Muscle of leg (tissue), 11 donors: ENCODE measurements around the gene NPAS2. TPM values are rescaled to one million over a fixed set of nuclear protein-coding genes. Genes with fewer than 3 reads are reported as not detected.
A peak's percentile ranks its signal among the peaks of the same experiment; 100 is the strongest.

Experiments used
- DNase-seq: peaks from one replicate; pipeline ENCODE4 v3.0.0; 2013
- H3K27ac ChIP-seq: one replicate; pipeline ENCODE4 v1.5.1; 2013; ENCODE audit warnings: mild to moderate bottlenecking, low read length, control low read depth
- H3K27me3 ChIP-seq: one replicate; pipeline ENCODE4 v1.6.1; 2013; ENCODE audit warnings: low read length; ENCODE audit not compliant: control insufficient read depth, insufficient read depth
- H3K36me3 ChIP-seq: one replicate; pipeline ENCODE4 v1.6.1; 2013; ENCODE audit warnings: low read length; ENCODE audit not compliant: control insufficient read depth, insufficient read depth
- H3K4me1 ChIP-seq: one replicate; pipeline ENCODE4 v1.6.1; 2013; ENCODE audit warnings: low read length; ENCODE audit not compliant: control insufficient read depth, insufficient read depth
- H3K4me3 ChIP-seq: one replicate; pipeline ENCODE4 v1.5.1; 2013; ENCODE audit warnings: low read length, control low read depth
- H3K9me3 ChIP-seq: replicated peaks from 2 replicates; pipeline ENCODE4 v1.6.1; 2013; ENCODE audit warnings: low read depth, low read length; ENCODE audit not compliant: control insufficient read depth
- WGBS: methylation state at CpG from one replicate; pipeline ENCODE4 v1.1.5; 2013; ENCODE audit warnings: missing lambda C conversion rate; ENCODE audit not compliant: insufficient coverage; 5-methylcytosine and 5-hydroxymethylcytosine counted together
- polyA plus RNA-seq, 8 donors: library from polyadenylated mRNA; unstranded; fragments of 120-200 nt; gene quantifications; one replicate each; pipeline versions ENCODE4 v1.2.1 to v1.2.3, GENCODE V29; 2013; ENCODE audit warnings: inconsistent platforms in 1 of 8, low replicate concordance in 1 of 8; ENCODE audit not compliant: insufficient read length in 8 of 8, insufficient read depth in 1 of 8
- total RNA-seq: library from RNA; stranded (reverse); fragments of 120-200 nt; gene quantifications from one replicate; pipeline ENCODE4 v1.2.4, GENCODE V29; 2013

NPAS2 gene
- total and polyA plus RNA-seq, 9 donors, result 2.9 to 18.5 (median 8.9) TPM

GRCh38 chr2:100820273-100820522, 259 bp downstream of the NPAS2 start:
- no peak for DNase-seq
- WGBS, result under 1% methylated on average over 43 of the region's 43 CpGs
- Histone ChIP-seq H3K4me1 (peaks cover 23% of the 10 kb centered on the region), H3K27ac (no peak overlapping the region), H3K27me3 (peaks cover 25% of the 10 kb centered on the region), H3K9me3 (no peaks in the 10 kb centered on the region), H3K4me3 (peak overlapping the region; percentile 51), H3K36me3 (no peaks in the 10 kb centered on the region)

- H3K27ac ChIP-seq, result no peak overlapping the region
- no peak for DNase-seq
- H3K27me3 ChIP-seq, result peaks cover 25% of the 10 kb centered on the region
- WGBS, result 1% methylated on average over 48 of the region's 60 CpGs
- H3K9me3 ChIP-seq, result no peaks in the 10 kb centered on the region
- H3K36me3 ChIP-seq, result no peaks in the 10 kb centered on the region
- H3K4me1 ChIP-seq, result peaks cover 23% of the 10 kb centered on the region
- H3K4me3 ChIP-seq, result peak overlapping the region; percentile 51
These were observed 750 bp downstream of the NPAS2 start for GRCh38 chr2:100820523-100821254.

- peak; percentile 30 for DNase-seq
- peaks cover 23% of the 10 kb centered on the region for H3K4me1 ChIP-seq
- H3K27ac ChIP-seq, result no peak overlapping the region
- 70% methylated on average over 2 of the region's 14 CpGs for WGBS
- H3K36me3 ChIP-seq, result no peaks in the 10 kb centered on the region
- H3K4me3 ChIP-seq, result peak overlapping the region; percentile 51
- H3K27me3 ChIP-seq, result peaks cover 25% of the 10 kb centered on the region
- H3K9me3 ChIP-seq, result no peaks in the 10 kb centered on the region
These were observed 1.4 kb downstream of the NPAS2 start for GRCh38 chr2:100821255-100821910.

- Histone ChIP-seq H3K27ac (no peak overlapping the region), H3K4me1 (peaks cover 23% of the 10 kb centered on the region), H3K9me3 (no peaks in the 10 kb centered on the region), H3K27me3 (peaks cover 25% of the 10 kb centered on the region), H3K36me3 (no peaks in the 10 kb centered on the region), H3K4me3 (no peak overlapping the region)
- WGBS, result no CpG with 5 or more reads among the region's 9 CpGs
- no peak for DNase-seq
These were observed 1.9 kb downstream of the NPAS2 start for GRCh38 chr2:100821911-100822265.

- peak; percentile 37 for DNase-seq
- H3K27me3 ChIP-seq, result peaks cover 23% of the 10 kb centered on the region
- H3K27ac ChIP-seq, result no peak overlapping the region
- peaks cover 23% of the 10 kb centered on the region for H3K4me1 ChIP-seq
- WGBS, result 41% methylated on average over 5 of the region's 9 CpGs
- no peak overlapping the region for H3K4me3 ChIP-seq
- H3K9me3 ChIP-seq, result peaks cover 4% of the 10 kb centered on the region
- H3K36me3 ChIP-seq, result no peaks in the 10 kb centered on the region
These were observed 2.8 kb downstream of the NPAS2 start for GRCh38 chr2:100822587-100823248.

- Histone ChIP-seq H3K4me3 (no peak overlapping the region), H3K27me3 (peaks cover 18% of the 10 kb centered on the region), H3K4me1 (peaks cover 13% of the 10 kb centered on the region), H3K36me3 (no peaks in the 10 kb centered on the region), H3K27ac (no peak overlapping the region), H3K9me3 (peaks cover 11% of the 10 kb centered on the region)
- 100% methylated on average over 2 of the region's 6 CpGs for WGBS
- no peak for DNase-seq
These were observed 3.9 kb downstream of the NPAS2 start for GRCh38 chr2:100823665-100824438.

- WGBS, result 90% methylated on average over 2 of the region's 5 CpGs
These were observed 4.9 kb downstream of the NPAS2 start for GRCh38 chr2:100824842-100825241.

GRCh38 chr2:100826494-100826893, 6.6 kb downstream of the NPAS2 start:
- DNase-seq, result no peak
- Histone ChIP-seq H3K4me1 (peaks cover under 1% of the 10 kb centered on the region), H3K27me3 (peaks cover 1% of the 10 kb centered on the region), H3K36me3 (no peaks in the 10 kb centered on the region), H3K4me3 (no peak overlapping the region), H3K9me3 (peaks cover 11% of the 10 kb centered on the region), H3K27ac (no peak overlapping the region)
- WGBS, result no CpG with 5 or more reads among the region's 2 CpGs

More at GRCh38 chr2:100824842-100825241, 4.9 kb downstream of the NPAS2 start:
- Histone ChIP-seq H3K27ac (no peak overlapping the region), H3K4me1 (peaks cover 7% of the 10 kb centered on the region), H3K27me3 (peaks cover 11% of the 10 kb centered on the region), H3K4me3 (no peak overlapping the region), H3K9me3 (peaks cover 11% of the 10 kb centered on the region), H3K36me3 (no peaks in the 10 kb centered on the region)
- DNase-seq, result no peak

GRCh38 chr2:100831158-100831750, 11.3 kb downstream of the NPAS2 start:
- Histone ChIP-seq H3K9me3 (peaks cover 11% of the 10 kb centered on the region), H3K4me1 (no peaks in the 10 kb centered on the region), H3K36me3 (no peaks in the 10 kb centered on the region), H3K27ac (no peak overlapping the region), H3K27me3 (no peaks in the 10 kb centered on the region), H3K4me3 (no peak overlapping the region)
- 93% methylated on average over 3 of the region's 9 CpGs for WGBS
- no peak for DNase-seq
